BLaER1 (cell line): Measurements from ENCODE around the gene TNRC6A.

Experiments used
- H3K27ac ChIP-seq: shearing (Covaris generic); formaldehyde crosslinking; 2 replicates; pipeline ENCODE4 v1.8.1; 2022
- H3K27me3 ChIP-seq: shearing (Covaris generic); formaldehyde crosslinking; 2 replicates; pipeline ENCODE4 v1.8.1; 2022
- H3K36me3 ChIP-seq: shearing (Covaris generic); formaldehyde crosslinking; 2 replicates; pipeline ENCODE4 v1.8.1; 2022
- H3K4me1 ChIP-seq: shearing (Covaris generic); formaldehyde crosslinking; 2 replicates; pipeline ENCODE4 v1.8.1; 2022
- H3K4me2 ChIP-seq: shearing (Covaris generic); formaldehyde crosslinking; 2 replicates; pipeline ENCODE4 v1.8.1; 2022
- H3K4me3 ChIP-seq: shearing (Covaris generic); formaldehyde crosslinking; 2 replicates; pipeline ENCODE4 v1.8.1; 2022
- H3K9ac ChIP-seq: shearing (Covaris generic); formaldehyde crosslinking; 2 replicates; pipeline ENCODE4 v1.8.1; 2022
- H3K9me3 ChIP-seq: shearing (Covaris generic); formaldehyde crosslinking; 2 replicates; pipeline ENCODE4 v1.8.1; 2022
- H4K20me1 ChIP-seq: shearing (Covaris generic); formaldehyde crosslinking; 2 replicates; pipeline ENCODE4 v1.8.1; 2022
- Cebpa-rat ChIP-seq: shearing (Covaris generic); IDR thresholded peaks from 2 replicates; pipeline ENCODE4 v1.8.1; 2022

TNRC6A gene

GRCh38 chr16:24721830-24722238 lies 7.6 kb upstream of the TNRC6A start:
- no peak overlapping the region for H3K9ac ChIP-seq
- H3K4me2 ChIP-seq, result no peak overlapping the region
- H4K20me1 ChIP-seq, result no peaks in the 10 kb centered on the region

GRCh38 chr16:24723663-24724062 lies 5.8 kb upstream of the TNRC6A start:
- no peaks in the 10 kb centered on the region for H3K9me3 ChIP-seq
- no peak for TF ChIP-seq Cebpa-rat
- H3K4me1 ChIP-seq, result peaks cover 6% of the 10 kb centered on the region
- no peak overlapping the region for H3K9ac ChIP-seq
- H4K20me1 ChIP-seq, result no peaks in the 10 kb centered on the region
- H3K4me2 ChIP-seq, result no peak overlapping the region
- no peak overlapping the region for H3K4me3 ChIP-seq
- no peaks in the 10 kb centered on the region for H3K27me3 ChIP-seq
- H3K36me3 ChIP-seq, result no peaks in the 10 kb centered on the region
- H3K27ac ChIP-seq, result no peak overlapping the region

More at GRCh38 chr16:24721830-24722238, 7.6 kb upstream of the TNRC6A start:
- no peaks in the 10 kb centered on the region for H3K4me1 ChIP-seq
- no peaks in the 10 kb centered on the region for H3K27me3 ChIP-seq
- no peak for TF ChIP-seq Cebpa-rat
- no peak overlapping the region for H3K27ac ChIP-seq
- no peaks in the 10 kb centered on the region for H3K36me3 ChIP-seq
- no peak overlapping the region for H3K4me3 ChIP-seq
- H3K9me3 ChIP-seq, result no peaks in the 10 kb centered on the region

GRCh38 chr16:24728011-24728410 lies 1.4 kb upstream of the TNRC6A start:
- TF ChIP-seq Cebpa-rat, result no peak
- Histone ChIP-seq H4K20me1 (peaks cover 23% of the 10 kb centered on the region), H3K27me3 (no peaks in the 10 kb centered on the region), H3K4me2 (peak overlapping the region; percentile 88; the same call in 1 of the 2 replicates), H3K27ac (no peak overlapping the region), H3K9ac (no peak overlapping the region), H3K9me3 (no peaks in the 10 kb centered on the region), H3K36me3 (peaks cover 15% of the 10 kb centered on the region), H3K4me1 (peaks cover 27% of the 10 kb centered on the region), H3K4me3 (no peak overlapping the region)

- H3K27ac ChIP-seq, result peak overlapping the region; percentile 98
- H3K4me1 ChIP-seq, result peaks cover 27% of the 10 kb centered on the region
- peak overlapping the region; percentile 88 for H3K4me2 ChIP-seq
- H3K4me3 ChIP-seq, result peak overlapping the region; percentile 96
- no peaks in the 10 kb centered on the region for H3K27me3 ChIP-seq
- H4K20me1 ChIP-seq, result peaks cover 31% of the 10 kb centered on the region
- TF ChIP-seq Cebpa-rat, result no peak
- H3K9me3 ChIP-seq, result no peaks in the 10 kb centered on the region
- peaks cover 23% of the 10 kb centered on the region for H3K36me3 ChIP-seq
- H3K9ac ChIP-seq, result peak overlapping the region; percentile 97
Observed at GRCh38 chr16:24728891-24729242, 584 bp upstream of the TNRC6A start.

GRCh38 chr16:24729951-24730815 lies 732 bp downstream of the TNRC6A start:
- no peaks in the 10 kb centered on the region for H3K27me3 ChIP-seq
- peak overlapping the region; percentile 73 for H3K4me2 ChIP-seq
- H4K20me1 ChIP-seq, result peaks cover 44% of the 10 kb centered on the region
- peaks cover 34% of the 10 kb centered on the region for H3K36me3 ChIP-seq
- TF ChIP-seq Cebpa-rat, result no peak
- peaks cover 27% of the 10 kb centered on the region for H3K4me1 ChIP-seq
- no peaks in the 10 kb centered on the region for H3K9me3 ChIP-seq
- H3K9ac ChIP-seq, result peak overlapping the region; percentile 97
- H3K4me3 ChIP-seq, result peak overlapping the region; percentile 96
- peak overlapping the region; percentile 98 for H3K27ac ChIP-seq

GRCh38 chr16:24730914-24731313 lies 1.5 kb downstream of the TNRC6A start:
- H4K20me1 ChIP-seq, result peaks cover 52% of the 10 kb centered on the region
- peaks cover 28% of the 10 kb centered on the region for H3K4me1 ChIP-seq
- peak overlapping the region; percentile 96 for H3K4me3 ChIP-seq

GRCh38 chr16:24731722-24732419 lies 2.4 kb downstream of the TNRC6A start:
- Histone ChIP-seq H4K20me1 (peaks cover 61% of the 10 kb centered on the region), H3K9me3 (no peaks in the 10 kb centered on the region), H3K27me3 (no peaks in the 10 kb centered on the region), H3K27ac (no peak overlapping the region), H3K4me3 (no peak overlapping the region), H3K36me3 (peaks cover 42% of the 10 kb centered on the region), H3K9ac (no peak overlapping the region), H3K4me2 (peak overlapping the region; percentile 73), H3K4me1 (peaks cover 38% of the 10 kb centered on the region)
- TF ChIP-seq Cebpa-rat, result no peak

More at GRCh38 chr16:24730914-24731313, 1.5 kb downstream of the TNRC6A start:
- TF ChIP-seq Cebpa-rat, result no peak
- H3K27ac ChIP-seq, result no peak overlapping the region
- no peaks in the 10 kb centered on the region for H3K9me3 ChIP-seq
- H3K36me3 ChIP-seq, result peaks cover 39% of the 10 kb centered on the region
- H3K9ac ChIP-seq, result 0 out of 2 replicates have a peak overlapping the region, but pooled peaks have one; percentile 18
- peak overlapping the region; percentile 73 for H3K4me2 ChIP-seq
- H3K27me3 ChIP-seq, result no peaks in the 10 kb centered on the region

- no peak overlapping the region for H3K4me3 ChIP-seq
- no peaks in the 10 kb centered on the region for H3K27me3 ChIP-seq
- H4K20me1 ChIP-seq, result peaks cover 86% of the 10 kb centered on the region
- no peak overlapping the region for H3K4me2 ChIP-seq
- H3K36me3 ChIP-seq, result peaks cover 50% of the 10 kb centered on the region
- no peaks in the 10 kb centered on the region for H3K9me3 ChIP-seq
- H3K27ac ChIP-seq, result no peak overlapping the region
- peaks cover 35% of the 10 kb centered on the region for H3K4me1 ChIP-seq
- TF ChIP-seq Cebpa-rat, result no peak; the same call in 1 of the 2 replicates
- H3K9ac ChIP-seq, result no peak overlapping the region
Observed at GRCh38 chr16:24734382-24734781, 4.9 kb downstream of the TNRC6A start.

- no peak overlapping the region for H3K4me3 ChIP-seq
- TF ChIP-seq Cebpa-rat, result no peak
- peaks cover 100% of the 10 kb centered on the region for H4K20me1 ChIP-seq
- no peaks in the 10 kb centered on the region for H3K27me3 ChIP-seq
- no peak overlapping the region for H3K27ac ChIP-seq
- H3K4me1 ChIP-seq, result peaks cover 30% of the 10 kb centered on the region
- H3K4me2 ChIP-seq, result no peak overlapping the region
- H3K9me3 ChIP-seq, result no peaks in the 10 kb centered on the region
- H3K9ac ChIP-seq, result no peak overlapping the region
- peaks cover 58% of the 10 kb centered on the region for H3K36me3 ChIP-seq
Observed at GRCh38 chr16:24736758-24737157, 7.3 kb downstream of the TNRC6A start.

- Histone ChIP-seq H3K27ac (no peak overlapping the region), H3K9ac (no peak overlapping the region), H4K20me1 (peaks cover 100% of the 10 kb centered on the region), H3K9me3 (no peaks in the 10 kb centered on the region), H3K4me1 (peaks cover 25% of the 10 kb centered on the region; the same call in 1 of the 2 replicates), H3K36me3 (peaks cover 58% of the 10 kb centered on the region), H3K27me3 (no peaks in the 10 kb centered on the region), H3K4me3 (no peak overlapping the region), H3K4me2 (no peak overlapping the region)
- no peak for TF ChIP-seq Cebpa-rat
Observed at GRCh38 chr16:24737391-24737871, 8.0 kb downstream of the TNRC6A start.
